Keratinocyte (primary cell): ENCODE data around the gene ZBTB43. TPM values are rescaled to one million over a fixed set of nuclear protein-coding genes. Genes with fewer than 3 reads are reported as not detected.
A peak's percentile ranks its signal among the peaks of the same experiment; 100 is the strongest.

Source experiments
- DNase-seq: peaks from one replicate; pipeline ENCODE4 v3.0.0-alpha.2; 2011; ENCODE audit warnings: low read depth, missing footprints, low spot score
- FAIRE-seq: peaks from 2 replicates; lab custom pipeline; 2011; peaks lifted over from hg19 to GRCh38; lab: Jason Lieb, UNC
- H2AFZ ChIP-seq: 2 replicates; pipeline ENCODE4 v1.6.0; 2012; ENCODE audit warnings: low read length, control low read depth, inconsistent platforms; ENCODE audit not compliant: control insufficient read depth
- H3K27ac ChIP-seq: 2 replicates; pipeline ENCODE4 v1.5.1; 2011; ENCODE audit warnings: low read length; ENCODE audit not compliant: control insufficient read depth, insufficient read depth
- H3K27me3 ChIP-seq: 3 replicates; pipeline ENCODE4 v1.6.0; 2011; ENCODE audit warnings: low read length; ENCODE audit not compliant: control insufficient read depth, insufficient read depth; ENCODE audit errors: extremely low read depth
- H3K36me3 ChIP-seq, 2 experiments: 2 replicates in 1 of 2; 3 replicates in 1 of 2; pipeline ENCODE4 v1.5.1; 2011; ENCODE audit warnings: low read length in 2 of 2, mild to moderate bottlenecking in 1 of 2; ENCODE audit not compliant: control insufficient read depth in 2 of 2, insufficient read depth in 2 of 2; ENCODE audit errors: extremely low read depth in 1 of 2
- H3K4me1 ChIP-seq: 3 replicates; pipeline ENCODE4 v1.5.1; 2011; ENCODE audit warnings: low read length; ENCODE audit not compliant: control insufficient read depth, insufficient read depth; ENCODE audit errors: extremely low read depth
- H3K4me2 ChIP-seq: 3 replicates; pipeline ENCODE4 v1.6.0; 2011; ENCODE audit warnings: low read depth, low read length; ENCODE audit not compliant: control insufficient read depth, insufficient read depth; ENCODE audit errors: extremely low read depth
- H3K4me3 ChIP-seq, 3 experiments: fragments of 200-600 bp in 1 of 3; sonication (generic) in 1 of 3; 2 replicates in 2 of 3; 3 replicates in 1 of 3; pipeline ENCODE4 v1.5.1; 2011 to 2016; ENCODE audit warnings: low read length in 3 of 3, mild to moderate bottlenecking in 3 of 3, control low read depth in 2 of 3, inconsistent platforms in 1 of 3, low read depth in 1 of 3, mixed read lengths in 1 of 3, mixed run types in 1 of 3, moderate library complexity in 1 of 3; ENCODE audit not compliant: control insufficient read depth in 2 of 3, insufficient read depth in 2 of 3; ENCODE audit errors: extremely low read depth in 1 of 3
- H3K79me2 ChIP-seq: 2 replicates; pipeline ENCODE4 v1.6.0; 2012; ENCODE audit warnings: low read length; ENCODE audit not compliant: control insufficient read depth, insufficient read depth
- H3K9ac ChIP-seq: 3 replicates; pipeline ENCODE4 v1.6.0; 2011; ENCODE audit warnings: low read length; ENCODE audit not compliant: control insufficient read depth, insufficient read depth; ENCODE audit errors: extremely low read depth
- H3K9me1 ChIP-seq: 3 replicates; pipeline ENCODE4 v1.6.0; 2011; ENCODE audit warnings: low read length; ENCODE audit not compliant: control insufficient read depth, insufficient read depth; ENCODE audit errors: extremely low read depth
- H3K9me3 ChIP-seq: 2 replicates; pipeline ENCODE4 v1.5.1; 2012; ENCODE audit warnings: low read depth, low read length; ENCODE audit not compliant: control insufficient read depth
- H4K20me1 ChIP-seq: 3 replicates; pipeline ENCODE4 v1.6.0; 2011; ENCODE audit warnings: low read length; ENCODE audit not compliant: control insufficient read depth, insufficient read depth; ENCODE audit errors: extremely low read depth
- EZH2 ChIP-seq: IDR thresholded peaks from one replicate; pipeline ENCODE4 v1.6.1; 2012; ENCODE audit warnings: inconsistent platforms, mild to moderate bottlenecking, low read length, moderate library complexity
- dilution Hi-C: fragments of 300-500 bp; cut with MboI; formaldehyde crosslinking; loops from one replicate; pipeline ENCODE4 v1.7.0; 2020; ENCODE audit warnings: low sequenced_read_pairs; ENCODE audit not compliant: extremely low pct_ligation_motif_present
- polyA plus RNA-seq, 5 experiments: library from polyadenylated mRNA; depleted of rRNA in 3 of 5; stranded (reverse) in 3 of 5; stranded (forward) in 1 of 5; unstranded in 1 of 5; fragments of >200 nt; gene quantifications; 1 replicate in 1 of 5; 2 replicates in 3 of 5; 3 replicates in 1 of 5; pipeline versions ENCODE4 v1.2.1 to v1.2.3, GENCODE V29; 2011 to 2012; ENCODE audit warnings: missing spikeins in 2 of 5, low read depth in 1 of 5, low replicate concordance in 1 of 5
- TF ChIP-seq, protein P1 (sequence below), 3 experiments: IDR thresholded peaks in 1 of 3; conservative IDR thresholded peaks in 1 of 3; optimal IDR thresholded peaks in 1 of 3; 2 replicates in 2 of 3; 3 replicates in 1 of 3; pipeline versions ENCODE3 to v1.5.1; 2011; ENCODE audit warnings: low read length in 3 of 3, mild to moderate bottlenecking in 3 of 3, moderate library complexity in 2 of 3, control low read depth in 1 of 3, inconsistent platforms in 1 of 3; ENCODE audit not compliant: insufficient read depth in 2 of 3; ENCODE audit errors: extremely low read depth in 1 of 3

The ZBTB43 gene
- polyA plus RNA-seq, 1 donor (not counting 4 experiments of a cell fraction or from before 2014, with no cell fraction given), result 24.3 TPM

- Histone ChIP-seq H3K9me1 (peaks cover 7% of the 10 kb centered on the region), H3K4me1 (peaks cover 19% of the 10 kb centered on the region), H3K9ac (no peak overlapping the region), H4K20me1 (peaks cover 3% of the 10 kb centered on the region), H3K79me2 (peaks cover 30% of the 10 kb centered on the region), H3K36me3 (peaks cover 0 to 2% of the 10 kb centered on the region in 2 experiments), H2AFZ (no peak overlapping the region), H3K27ac (no peak overlapping the region), H3K4me2 (no peak overlapping the region), H3K4me3 (no peak overlapping the region), H3K27me3 (peaks cover 7% of the 10 kb centered on the region), H3K9me3 (no peaks in the 10 kb centered on the region)
- DNase-seq (no peak), FAIRE-seq (no peak)
- dilution Hi-C loops, result no loop called here
- TF ChIP-seq, protein P1, sequence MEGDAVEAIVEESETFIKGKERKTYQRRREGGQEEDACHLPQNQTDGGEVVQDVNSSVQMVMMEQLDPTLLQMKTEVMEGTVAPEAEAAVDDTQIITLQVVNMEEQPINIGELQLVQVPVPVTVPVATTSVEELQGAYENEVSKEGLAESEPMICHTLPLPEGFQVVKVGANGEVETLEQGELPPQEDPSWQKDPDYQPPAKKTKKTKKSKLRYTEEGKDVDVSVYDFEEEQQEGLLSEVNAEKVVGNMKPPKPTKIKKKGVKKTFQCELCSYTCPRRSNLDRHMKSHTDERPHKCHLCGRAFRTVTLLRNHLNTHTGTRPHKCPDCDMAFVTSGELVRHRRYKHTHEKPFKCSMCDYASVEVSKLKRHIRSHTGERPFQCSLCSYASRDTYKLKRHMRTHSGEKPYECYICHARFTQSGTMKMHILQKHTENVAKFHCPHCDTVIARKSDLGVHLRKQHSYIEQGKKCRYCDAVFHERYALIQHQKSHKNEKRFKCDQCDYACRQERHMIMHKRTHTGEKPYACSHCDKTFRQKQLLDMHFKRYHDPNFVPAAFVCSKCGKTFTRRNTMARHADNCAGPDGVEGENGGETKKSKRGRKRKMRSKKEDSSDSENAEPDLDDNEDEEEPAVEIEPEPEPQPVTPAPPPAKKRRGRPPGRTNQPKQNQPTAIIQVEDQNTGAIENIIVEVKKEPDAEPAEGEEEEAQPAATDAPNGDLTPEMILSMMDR (optimal IDR thresholded peaks at IDR 0.05 in 1 of 3, IDR thresholded peaks at IDR 0.05 in 1 of 3, conservative IDR thresholded peaks at IDR 0.05 in 1 of 3; ENCODE audit: extremely low read depth in 1 of 3, insufficient read depth in 2 of 3, low read length in 3 of 3), result no peak
- TF ChIP-seq EZH2, result no peak
Observed at GRCh38 chr9:126859111-126859510, 54.3 kb downstream of the ZBTB43 start.

DNA sequence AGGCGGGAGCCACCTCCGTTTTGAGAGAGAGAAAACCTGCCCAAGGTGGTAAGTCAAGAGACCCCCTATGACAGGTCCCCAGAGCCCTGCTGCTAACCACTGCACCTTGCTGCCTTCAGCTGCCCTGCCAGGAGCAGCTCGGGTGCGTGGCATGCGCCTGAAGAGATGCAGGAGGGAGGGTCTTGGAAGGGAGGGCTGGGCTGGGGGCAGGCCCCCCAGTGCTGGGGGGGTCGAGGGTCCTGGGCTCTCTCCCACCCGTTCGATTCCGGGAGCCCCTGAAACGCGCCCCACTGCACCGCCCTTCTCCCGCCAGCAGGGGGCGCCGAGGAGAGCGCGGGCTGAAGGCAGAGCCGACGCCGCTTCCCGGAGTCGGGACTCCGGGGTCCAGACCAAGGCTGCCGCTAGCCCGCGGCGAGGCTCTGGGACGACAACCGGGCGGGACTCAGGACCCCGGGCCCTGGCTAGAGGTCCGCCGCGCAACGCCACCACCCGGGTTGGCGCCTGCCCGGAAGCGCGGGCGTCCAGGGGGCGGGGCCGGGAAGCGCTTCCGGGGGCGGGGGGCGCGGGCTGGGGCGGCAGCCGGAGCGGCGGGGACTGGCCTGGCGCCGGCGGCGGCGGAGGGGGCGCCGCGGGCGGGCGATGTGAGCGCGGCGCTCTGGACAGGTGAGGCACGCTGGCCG lies 55.4 kb downstream of the ZBTB43 start, which contains the start of gene ZBTB34:
Gene ZBTB34, plus strand, starts transcription at position 563 of the 680 bp plus-strand sequence. CDS start 18,761 bp downstream, outside the sequence.
- Histone ChIP-seq H3K4me2 (peak within 1 kb of the TSS; percentile 100), H3K36me3 (peaks cover 0 to 4% of the 10 kb centered on the region in 2 experiments), H3K79me2 (peaks cover 37% of the 10 kb centered on the region), H3K9me3 (no peaks in the 10 kb centered on the region), H3K27ac (peak within 1 kb of the TSS; percentile 54), H3K9ac (peak within 1 kb of the TSS; percentile 81), H4K20me1 (peaks cover 3% of the 10 kb centered on the region), H2AFZ (peak within 1 kb of the TSS; percentile 77), H3K4me3 (peak within 1 kb of the TSS; percentile 70 to 92 (median 90)), H3K9me1 (peaks cover 7% of the 10 kb centered on the region), H3K27me3 (peaks cover 7% of the 10 kb centered on the region), H3K4me1 (peaks cover 19% of the 10 kb centered on the region)
- TF ChIP-seq, protein P1 (optimal IDR thresholded peaks at IDR 0.05 in 1 of 3, IDR thresholded peaks at IDR 0.05 in 1 of 3, conservative IDR thresholded peaks at IDR 0.05 in 1 of 3; ENCODE audit: extremely low read depth in 1 of 3, insufficient read depth in 2 of 3, low read length in 3 of 3), result peak; percentile 70 to 99 (median 82)
- TF ChIP-seq EZH2, result no peak
- dilution Hi-C loops, result no loop called here
- FAIRE-seq (no peak), DNase-seq (no peak)
